Measurements from ENCODE around the gene XPO5. TPM values are rescaled to one million over a fixed set of nuclear protein-coding genes. Genes with fewer than 3 reads are reported as not detected.

The XPO5 gene
- total RNA-seq, 1 experiment from 2014 or later: 42.2 TPM

DNA sequence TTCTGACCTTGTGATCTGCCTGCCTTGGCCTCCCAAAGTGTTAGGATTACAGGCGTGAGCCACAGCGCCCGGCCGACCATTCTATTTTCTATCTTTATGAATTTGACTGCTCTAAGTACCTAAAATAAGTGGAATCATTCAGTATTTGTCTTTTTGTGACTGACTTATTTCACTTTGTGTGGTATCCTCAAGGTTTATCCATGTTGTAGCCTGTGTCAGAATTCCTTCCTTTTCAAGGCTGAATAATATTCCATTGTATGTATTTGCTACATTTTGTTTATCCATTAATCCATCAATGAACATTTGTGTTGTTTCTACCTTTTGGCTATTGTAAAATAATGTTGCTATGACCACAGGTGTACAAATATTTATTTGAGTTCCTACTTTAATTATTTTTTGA is 103.3 kb downstream of the XPO5 start:
- DNase-seq (ENCODE audit: low read depth): no peak

Other genes with a start within 250 kb of the XPO5 start
- gene ZNF318, start 206.4 kb downstream of the XPO5 start, total RNA-seq (2014; rRNA removed; shearing (Covaris generic)): 8.4 and 10.9 TPM in 2 replicates
- 11.7 and 16.5 TPM in 2 replicates for gene ABCC10, start 148.5 kb downstream of the XPO5 start, total RNA-seq (2014; rRNA removed; shearing (Covaris generic))
- 1.3 and 3.4 TPM in 2 replicates for gene DLK2, start 120.5 kb downstream of the XPO5 start, total RNA-seq (2014; rRNA removed; shearing (Covaris generic))
- gene TJAP1, start 98.5 kb downstream of the XPO5 start, total RNA-seq (2014; rRNA removed; shearing (Covaris generic)): 14.6 and 21.8 TPM in 2 replicates
- 0.05 and 0.32 TPM in 2 replicates for gene LRRC73, start 65.7 kb downstream of the XPO5 start, total RNA-seq (2014; rRNA removed; shearing (Covaris generic))
- 175 and 194 TPM in 2 replicates for gene YIPF3, start 59.1 kb downstream of the XPO5 start, total RNA-seq (2014; rRNA removed; shearing (Covaris generic))
- gene POLR1C, start 58.9 kb downstream of the XPO5 start, total RNA-seq (2014; rRNA removed; shearing (Covaris generic)): 21.8 and 27.8 TPM in 2 replicates
- 17.9 and 28.8 TPM in 2 replicates for gene POLH, start 147 bp upstream of the XPO5 start, total RNA-seq (2014; rRNA removed; shearing (Covaris generic))
- 51.6 and 81.1 TPM in 2 replicates for gene GTPBP2, start 53.2 kb upstream of the XPO5 start, total RNA-seq (2014; rRNA removed; shearing (Covaris generic))
- 75.7 and 116 TPM in 2 replicates for gene MAD2L1BP, start 59.8 kb upstream of the XPO5 start, total RNA-seq (2014; rRNA removed; shearing (Covaris generic))
- gene RSPH9, start 69.0 kb upstream of the XPO5 start, total RNA-seq (2014; rRNA removed; shearing (Covaris generic)): 0.05 and 0.69 TPM in 2 replicates
- 63.0 and 71.2 TPM in 2 replicates for gene MRPS18A, start 111.8 kb upstream of the XPO5 start, total RNA-seq (2014; rRNA removed; shearing (Covaris generic))
- 41.2 and 65.8 TPM in 2 replicates for gene VEGFA, start 194.2 kb upstream of the XPO5 start, total RNA-seq (2014; rRNA removed; shearing (Covaris generic))

Measured in M059J (cell line).